GM19455 (cell line): ENCODE data around the gene FOXN3.
"Not testable (repeated sequence)": the region's sequence is repeated elsewhere in the genome, so short reads cannot be mapped to it uniquely, and the experiment has no call there.

Experiments
- ATAC-seq: cut with Tn5 transposase; IDR thresholded peaks from one replicate; pipeline ENCODE4 v1.9.1; 2021; ENCODE audit not compliant: unreplicated experiment

FOXN3 gene

DNA sequence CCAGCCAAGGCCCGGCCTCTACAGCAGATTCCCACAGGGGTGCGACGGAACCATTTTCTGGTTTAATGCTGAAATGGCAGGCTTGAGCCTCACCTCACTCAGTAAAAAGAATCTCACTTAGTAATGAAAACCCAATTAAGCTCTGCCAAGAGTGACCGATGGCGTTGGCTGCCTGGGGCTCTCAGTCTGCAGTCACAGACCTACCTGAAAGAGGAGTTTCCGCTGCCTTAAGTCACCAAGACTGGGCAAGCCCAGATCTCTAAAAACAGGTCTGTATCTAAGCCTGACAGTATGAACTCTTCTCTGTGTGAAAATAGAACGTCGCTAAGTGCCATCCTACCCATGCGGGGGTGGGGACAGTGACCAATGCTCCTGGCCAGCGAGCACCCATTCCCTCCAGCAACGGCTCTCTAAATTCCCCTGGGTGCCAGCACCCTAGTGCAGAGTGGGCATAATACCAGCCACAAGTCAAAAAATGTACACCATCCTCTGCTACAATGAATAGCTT lies 107.3 kb downstream of the FOXN3 start:
- peak; percentile 28 for ATAC-seq

DNA sequence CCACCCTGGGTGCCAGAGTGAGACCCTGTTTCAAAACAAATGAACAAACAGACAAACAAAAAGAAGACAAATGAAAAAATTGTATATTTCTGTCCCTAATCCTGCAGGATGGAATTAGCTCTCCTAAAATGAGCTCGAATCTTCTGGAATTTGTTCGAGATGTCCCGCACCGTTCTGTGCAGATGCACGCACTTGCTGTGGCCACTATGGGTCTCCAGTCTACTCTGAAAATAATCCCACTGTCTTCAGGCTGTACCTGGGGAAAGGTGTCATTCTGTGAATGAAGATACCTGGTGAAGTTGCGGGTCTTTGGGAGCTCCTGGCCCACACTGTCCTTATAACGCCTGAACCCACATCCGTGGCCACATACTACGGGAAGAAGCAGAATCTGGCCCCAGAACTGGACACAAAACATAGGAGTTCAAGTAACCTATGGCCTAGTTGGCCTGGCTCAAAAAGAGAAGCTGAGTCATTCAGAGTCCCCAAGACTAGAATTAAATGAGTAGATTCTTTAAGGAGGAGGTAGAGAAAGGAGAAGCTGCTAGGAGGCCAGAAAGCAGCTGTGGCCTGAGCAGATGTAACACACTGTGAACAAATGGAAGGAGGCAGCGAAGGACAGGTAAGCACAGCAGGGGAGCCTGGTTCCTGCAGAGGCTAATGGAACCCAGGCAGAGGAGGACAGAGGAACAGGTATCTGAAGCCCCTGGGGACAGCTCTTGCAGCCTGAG lies 108.6 kb downstream of the FOXN3 start:
- peak; percentile 43 for ATAC-seq

DNA sequence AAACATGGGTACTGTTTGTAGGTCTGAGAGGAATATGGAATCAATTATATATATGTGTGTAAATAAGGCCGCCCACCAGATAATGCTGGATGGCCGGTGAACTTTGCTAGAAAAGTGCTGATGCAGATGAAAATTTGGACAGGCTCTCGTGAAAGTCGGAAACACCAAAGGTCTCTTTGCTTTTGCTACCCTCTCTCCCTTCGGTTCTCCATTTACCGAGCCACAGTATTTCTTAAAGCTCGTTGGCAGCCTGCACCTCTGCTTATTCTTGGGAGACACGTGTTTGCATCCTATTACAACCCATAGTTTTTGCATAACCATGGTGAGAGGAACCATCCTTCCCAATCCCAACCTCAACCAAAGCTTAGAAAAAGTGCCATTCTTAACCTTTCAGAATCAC lies 109.6 kb downstream of the FOXN3 start:
- no peak for ATAC-seq

DNA sequence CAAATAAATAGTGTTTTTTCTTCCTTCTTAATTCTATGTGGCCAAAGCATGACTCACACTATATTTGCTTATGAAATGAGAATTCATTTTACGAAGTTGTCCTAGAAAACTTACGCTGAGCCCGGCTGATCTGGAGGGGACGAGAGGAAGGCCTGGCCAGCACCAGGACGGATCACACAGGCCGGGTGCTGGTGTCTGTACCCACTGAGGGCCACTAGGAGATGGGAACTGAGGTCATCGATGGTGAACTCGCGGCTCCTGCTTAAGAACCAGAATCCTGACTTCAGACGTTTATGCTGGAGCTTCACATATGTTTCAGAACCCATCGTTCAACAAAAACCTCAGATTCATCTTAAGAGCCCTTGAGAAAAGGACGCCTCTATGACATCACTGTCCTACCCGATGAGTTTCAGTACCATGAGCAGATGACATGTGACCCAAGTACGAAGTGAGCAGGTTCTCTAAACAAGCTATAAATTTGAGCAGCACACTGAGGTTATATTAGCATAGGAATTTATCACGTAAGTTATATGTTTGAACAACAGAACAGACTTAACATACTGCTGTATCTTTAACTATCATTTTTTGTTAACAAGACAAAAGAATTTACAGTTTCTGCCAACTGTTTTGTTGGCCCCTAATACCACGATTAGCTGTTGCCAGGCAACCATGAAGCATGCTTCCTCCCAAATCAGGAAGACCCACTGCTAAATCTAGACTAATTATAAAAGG lies 111.9 kb downstream of the FOXN3 start:
- peak; percentile 37 for ATAC-seq

DNA sequence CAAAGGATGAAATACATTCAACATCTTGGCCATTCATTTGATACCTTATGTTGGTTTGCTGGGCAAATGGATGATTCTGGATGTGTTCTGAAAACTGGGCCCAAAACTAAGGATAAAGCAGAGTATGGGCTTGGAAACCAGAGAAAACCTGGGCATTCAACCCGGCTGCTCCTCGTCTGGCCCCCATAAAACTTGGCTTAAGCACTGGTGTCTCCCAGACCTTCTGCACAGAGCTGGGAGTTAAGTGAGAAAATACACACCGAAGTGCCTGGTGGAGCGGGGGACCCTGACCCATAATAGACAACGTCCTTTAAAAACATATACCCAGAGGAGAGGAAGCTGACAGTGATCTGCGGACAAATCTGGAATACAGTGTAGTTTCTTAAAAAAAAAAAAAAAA lies 112.5 kb downstream of the FOXN3 start:
- ATAC-seq, result no peak

DNA sequence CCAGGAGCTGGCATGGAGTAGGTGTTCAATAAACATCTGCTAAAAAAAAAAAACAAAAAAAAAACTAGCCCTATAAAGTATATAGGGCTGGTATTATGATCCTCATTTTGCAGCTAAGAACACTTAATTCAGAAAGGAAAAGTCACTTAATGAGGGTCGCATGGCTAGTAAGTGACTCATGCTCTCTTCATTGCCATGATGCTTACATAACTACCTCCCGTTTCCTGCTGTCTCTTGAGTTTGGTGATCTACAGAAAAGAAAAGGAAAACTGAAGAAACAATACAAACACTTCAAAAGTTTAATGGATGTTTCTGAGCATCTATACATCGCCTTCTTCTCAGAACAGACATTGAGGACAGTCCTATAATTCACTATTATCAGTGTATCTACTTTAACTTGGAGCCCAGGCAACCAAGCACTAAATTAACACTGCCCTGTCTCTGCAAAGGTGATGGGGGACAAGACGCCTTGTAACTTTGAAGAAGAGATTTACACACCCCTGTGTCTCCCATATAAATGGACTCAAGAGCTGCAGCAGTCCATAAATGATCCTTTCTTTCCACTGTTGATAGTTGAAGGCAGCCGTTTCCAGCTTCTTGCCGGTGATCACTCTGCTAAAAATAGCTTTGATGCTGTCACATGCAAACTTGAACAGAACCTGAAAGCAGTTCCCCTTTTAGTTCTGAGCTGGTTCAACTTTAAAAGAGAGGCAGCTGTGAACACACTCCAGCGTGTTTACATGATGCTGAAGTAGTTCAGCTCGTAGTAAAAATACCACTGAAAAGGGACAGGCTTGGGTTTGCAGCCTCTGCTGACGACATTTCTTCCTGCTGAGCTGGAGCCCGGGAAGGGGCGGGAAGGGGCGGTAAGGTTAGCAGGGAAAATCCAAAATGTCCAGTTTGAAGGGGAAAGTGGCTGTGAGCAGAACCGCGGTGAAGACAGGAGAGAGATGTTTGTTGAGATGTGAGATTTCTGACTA lies 113.3 kb downstream of the FOXN3 start:
- ATAC-seq, result peak; percentile 55

DNA sequence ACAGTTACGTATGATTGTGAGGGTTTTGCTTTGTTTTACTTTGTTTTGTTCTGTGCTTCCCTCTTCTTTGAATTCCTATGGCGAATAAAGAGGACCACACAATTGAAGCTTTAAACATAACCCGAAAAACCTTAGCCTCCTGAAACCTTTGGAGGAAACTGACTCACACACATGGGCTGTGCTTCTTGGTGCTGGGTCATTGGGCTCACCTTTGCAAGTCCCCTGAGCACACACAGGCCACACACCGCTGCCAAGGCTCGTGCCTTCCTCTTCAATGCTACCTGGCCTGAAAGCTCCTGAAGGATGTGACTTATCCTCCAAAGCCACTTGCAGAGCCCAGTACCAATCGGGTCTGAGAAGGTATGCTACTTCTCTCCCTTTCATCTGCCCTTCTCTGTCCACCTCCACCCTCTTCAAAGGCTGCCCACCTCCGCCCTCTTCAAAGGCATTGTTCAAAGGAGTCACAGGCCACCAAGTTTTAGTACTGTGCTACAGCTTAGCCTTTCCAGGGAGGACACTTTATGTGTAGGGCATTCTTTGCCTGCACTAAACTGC lies 114.6 kb downstream of the FOXN3 start:
- ATAC-seq, result no peak

DNA sequence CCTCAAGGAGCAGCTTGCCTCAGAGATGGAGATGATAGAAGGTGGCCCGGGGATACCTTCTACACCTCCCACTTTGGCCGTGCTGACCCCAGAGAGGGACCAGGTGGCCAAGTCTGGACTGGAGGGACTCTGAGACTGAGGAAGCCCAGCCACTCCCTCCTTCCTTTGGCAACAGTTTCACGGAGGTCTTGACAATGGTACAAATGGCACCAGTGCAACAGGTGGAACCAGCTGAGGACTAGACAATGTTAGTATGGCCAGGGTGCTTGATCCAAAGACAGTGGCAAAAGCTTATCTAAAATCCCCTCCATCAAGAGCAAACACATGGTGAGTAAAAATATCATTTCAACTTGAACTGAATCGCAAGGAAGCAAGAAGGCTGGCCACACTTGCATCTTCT lies 117.4 kb downstream of the FOXN3 start:
- no peak for ATAC-seq

DNA sequence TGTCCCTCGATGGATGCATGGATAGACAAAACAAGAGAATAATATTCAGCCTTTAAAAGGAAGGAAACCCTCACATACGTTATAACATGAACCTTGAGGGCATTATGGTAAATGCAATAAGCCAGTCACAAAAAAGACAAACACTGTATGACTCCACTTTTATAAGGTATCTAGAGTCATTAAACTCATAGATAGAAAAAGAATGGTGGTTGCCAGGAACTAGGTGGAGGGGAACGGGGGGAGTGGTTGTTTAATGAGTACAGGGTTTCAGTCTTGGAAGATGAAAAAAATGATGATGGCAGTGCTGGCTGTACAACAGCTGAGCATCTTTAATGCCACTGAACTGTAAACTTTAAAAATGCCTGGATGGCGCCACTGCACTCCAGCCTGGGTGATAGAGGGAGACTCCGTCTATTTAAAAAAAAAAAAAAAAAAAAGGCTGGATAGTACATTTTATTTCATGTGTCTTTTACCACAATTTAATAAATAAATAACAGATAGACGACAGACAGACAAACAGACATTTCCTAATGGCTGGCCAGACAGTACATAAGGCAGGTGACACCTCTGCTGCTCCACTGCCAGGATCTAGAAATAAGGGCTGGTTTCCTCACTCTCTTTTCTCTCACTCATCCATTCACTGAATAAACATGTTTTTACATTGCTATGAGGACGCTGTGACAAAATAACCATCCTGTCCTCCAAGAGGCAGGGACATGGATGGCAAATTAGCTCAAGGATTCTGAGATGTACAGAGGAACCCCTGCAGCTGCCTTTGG lies 118.8 kb downstream of the FOXN3 start:
- ATAC-seq, result no peak

DNA sequence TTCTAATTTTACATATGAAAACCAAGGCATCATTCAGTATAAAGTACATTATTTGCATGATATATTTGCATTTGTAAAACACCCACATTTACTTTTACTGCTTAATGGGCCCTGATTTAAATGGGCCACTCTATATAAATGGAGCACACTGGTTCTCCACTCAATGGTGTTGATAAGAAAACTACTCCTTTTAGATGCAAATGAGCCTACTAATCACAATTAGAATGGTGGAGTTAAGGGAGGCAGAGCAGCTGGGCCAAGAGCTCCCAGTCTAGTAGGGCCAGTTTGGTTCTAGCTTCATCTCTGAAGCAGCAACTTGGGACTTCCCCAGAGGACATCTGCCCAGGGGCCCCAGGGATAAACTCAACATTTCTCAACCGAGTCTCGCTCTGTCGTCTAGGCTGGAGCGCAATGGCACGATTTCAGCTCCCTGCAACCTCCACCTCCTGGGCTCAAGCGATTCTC lies 120.7 kb downstream of the FOXN3 start:
- peak; percentile 70 for ATAC-seq

DNA sequence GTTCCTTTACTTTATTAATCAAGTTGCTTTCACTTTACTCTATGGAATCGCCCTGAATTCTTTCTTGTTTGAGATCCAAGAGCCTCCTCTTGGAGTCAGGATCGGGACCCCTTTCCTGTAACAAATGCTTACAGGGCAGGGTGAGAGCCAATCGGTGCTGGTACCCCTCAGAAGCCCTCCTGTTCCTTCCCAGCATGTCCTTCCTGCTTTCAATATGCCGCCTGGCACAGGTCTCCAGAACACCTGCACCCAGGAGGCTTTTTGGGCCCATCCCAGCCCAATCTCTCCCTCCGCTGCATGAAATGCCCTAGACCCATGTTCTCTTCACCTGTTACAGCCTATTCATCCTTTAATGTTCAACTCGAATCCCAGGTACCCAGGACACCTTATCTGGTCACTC lies 122.2 kb downstream of the FOXN3 start:
- ATAC-seq, result no peak

DNA sequence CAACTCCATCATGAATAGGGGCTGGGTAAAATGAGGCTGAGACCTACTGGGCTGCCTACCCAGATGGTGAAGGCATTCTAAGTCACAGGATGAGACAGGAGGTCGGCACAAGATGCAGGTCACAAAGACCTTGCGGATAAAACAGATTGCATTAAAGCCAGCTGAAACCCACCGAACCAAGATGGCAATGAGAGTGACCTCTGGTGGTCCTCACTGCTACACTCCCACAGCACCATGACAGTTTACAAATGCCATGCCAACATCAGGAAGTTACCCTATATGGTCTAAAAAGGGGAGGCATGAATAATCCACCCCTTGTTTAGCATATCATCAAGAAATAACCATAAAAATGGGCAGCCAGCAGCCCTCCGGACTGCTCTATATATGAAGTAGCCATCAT lies 122.6 kb downstream of the FOXN3 start:
- not testable (repeated sequence) for ATAC-seq

DNA sequence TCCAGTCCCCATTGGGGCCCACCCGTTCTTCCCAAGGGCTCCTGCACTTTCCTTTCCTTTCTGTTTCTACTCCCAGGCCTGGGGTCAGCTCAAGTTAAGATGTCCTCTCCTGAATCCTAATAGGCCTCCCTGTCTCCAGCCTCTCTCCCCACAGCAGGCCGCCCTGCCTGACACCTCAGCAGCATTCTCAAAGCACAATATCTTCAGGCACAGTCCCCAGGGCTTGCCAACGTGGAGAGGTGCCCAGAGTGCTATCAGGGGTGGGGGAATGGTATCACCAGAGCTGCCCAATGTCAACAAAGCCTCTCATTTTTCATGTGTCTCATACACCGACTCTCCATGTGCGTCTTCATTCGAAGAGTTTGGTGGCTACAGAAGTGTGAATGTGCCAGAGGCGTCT lies 123.0 kb downstream of the FOXN3 start:
- no peak for ATAC-seq

DNA sequence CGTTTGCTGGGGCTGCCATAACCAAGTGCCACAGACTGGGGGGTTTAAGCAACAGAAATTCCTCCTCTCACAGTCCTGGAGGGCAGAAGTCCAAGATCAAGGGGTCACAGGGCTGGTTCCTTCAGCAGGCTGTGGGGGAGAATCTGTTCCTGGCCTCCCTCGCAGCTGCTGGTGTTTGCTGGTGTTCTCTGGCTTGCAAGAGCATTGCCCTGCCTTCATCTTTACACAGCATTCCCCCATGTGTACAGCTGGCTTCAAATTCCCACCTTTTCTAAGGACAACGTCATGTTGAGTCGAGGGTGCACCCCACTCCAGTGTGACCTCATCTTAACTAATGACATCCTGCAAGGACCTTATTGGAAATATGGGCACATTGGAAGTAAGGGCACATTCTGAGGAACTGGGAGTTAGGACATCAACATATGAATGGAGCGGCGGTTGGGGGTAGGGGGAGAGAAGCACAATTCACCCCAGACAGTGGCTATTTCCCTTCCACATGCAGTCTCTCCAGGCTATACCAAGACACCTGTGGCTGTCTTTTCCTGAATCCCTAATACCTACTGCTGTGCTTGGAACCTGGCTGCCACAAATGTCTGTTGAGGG lies 123.6 kb downstream of the FOXN3 start:
- no peak for ATAC-seq

DNA sequence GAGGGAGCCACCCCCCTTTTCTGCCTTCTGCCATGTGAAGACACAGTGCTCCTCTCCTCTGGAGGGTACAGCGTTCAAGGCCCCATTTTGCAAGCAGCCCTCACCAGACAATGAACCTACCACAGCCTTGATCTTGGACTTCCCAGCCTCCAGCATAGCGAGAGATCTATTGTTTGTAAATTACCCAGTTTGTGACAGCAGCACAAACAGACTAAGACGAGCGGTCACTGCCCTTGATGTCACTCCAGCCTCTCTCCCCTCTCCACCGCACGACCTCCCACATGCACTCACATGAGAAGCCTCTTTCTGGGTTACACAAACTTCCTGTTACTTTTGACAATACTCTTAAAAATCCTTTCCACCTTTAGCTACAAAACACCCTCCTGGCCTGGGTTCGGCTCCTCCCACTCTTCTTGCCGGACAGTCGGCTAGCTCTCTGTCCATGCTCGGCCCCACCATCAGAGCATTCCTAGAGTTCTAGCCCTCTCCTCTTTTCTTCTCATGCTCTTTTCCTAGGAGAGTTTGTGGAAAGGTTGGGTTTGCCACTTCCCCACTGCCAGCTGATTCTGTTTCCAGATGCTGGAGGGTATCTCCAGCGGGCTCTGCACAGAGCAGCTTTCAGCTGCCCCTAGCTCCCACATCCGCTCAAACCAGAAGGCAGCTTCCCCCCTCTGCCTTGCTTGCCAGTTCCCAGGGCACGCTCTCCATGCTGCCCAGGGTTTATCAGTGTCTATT lies 124.3 kb downstream of the FOXN3 start:
- no peak for ATAC-seq

DNA sequence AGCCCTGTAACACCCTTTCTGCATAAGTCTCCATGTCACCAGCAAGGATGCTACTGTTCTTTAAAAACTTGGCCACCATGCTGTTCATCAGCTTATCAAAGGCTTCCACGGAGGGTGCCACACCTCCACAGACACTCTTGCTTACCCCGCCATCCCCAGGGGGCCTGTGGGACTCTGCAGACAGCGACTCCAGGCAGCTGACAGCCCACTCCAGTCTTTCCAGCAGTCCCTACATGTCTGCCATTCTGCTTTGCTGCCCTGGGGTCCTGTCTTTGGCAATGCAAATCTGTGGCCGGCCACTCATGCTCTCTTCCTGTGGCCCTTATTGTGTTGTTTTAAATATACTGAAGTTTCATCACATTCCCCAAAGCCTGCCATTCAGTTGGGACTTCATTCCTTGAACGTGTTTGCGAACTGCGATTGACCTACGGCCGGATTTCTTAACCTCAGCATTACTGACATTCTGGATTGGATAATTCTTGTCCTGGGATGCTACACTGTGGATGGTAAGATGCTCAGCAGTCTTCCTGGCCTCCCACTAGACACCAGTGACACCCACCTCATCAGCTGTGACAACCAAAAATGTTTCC lies 125.6 kb downstream of the FOXN3 start:
- ATAC-seq, result no peak

DNA sequence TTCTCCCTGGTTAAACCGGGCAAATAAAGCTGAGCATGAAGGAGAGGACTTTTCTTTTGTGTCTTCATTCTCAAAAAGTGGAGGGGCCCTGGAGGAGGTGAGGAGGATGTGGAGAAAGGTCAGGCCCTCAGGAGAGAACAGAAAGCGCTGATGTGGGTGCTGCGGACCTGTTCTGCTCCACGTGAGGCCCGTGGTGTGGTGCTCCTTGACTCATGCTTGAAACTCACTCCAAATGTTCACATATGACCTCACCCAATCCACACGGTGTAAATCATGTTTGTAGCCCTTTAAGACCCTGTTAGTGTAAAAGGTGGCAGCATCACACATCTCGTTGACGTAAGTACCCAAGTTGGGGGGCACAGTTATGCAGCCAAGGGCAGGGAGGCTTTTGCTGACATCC lies 126.2 kb downstream of the FOXN3 start:
- ATAC-seq, result no peak

DNA sequence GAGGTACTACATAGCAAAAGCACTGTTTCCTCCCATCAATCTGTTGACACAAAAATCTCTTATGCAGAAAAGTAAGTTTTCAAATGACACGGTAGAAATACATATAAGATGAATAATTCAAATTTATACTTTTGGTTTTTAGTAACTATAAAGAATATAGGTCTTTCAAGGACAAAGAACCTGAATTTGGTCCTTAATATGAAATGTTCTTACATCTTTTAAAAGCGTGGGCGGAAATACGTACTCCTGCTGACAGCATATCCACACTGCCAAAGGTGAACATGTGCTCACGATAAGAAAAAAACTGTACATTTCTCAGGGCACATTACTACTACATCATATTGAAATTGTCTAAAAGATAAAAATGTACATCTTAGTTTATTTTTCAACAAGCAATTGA lies 127.6 kb downstream of the FOXN3 start:
- ATAC-seq, result no peak

DNA sequence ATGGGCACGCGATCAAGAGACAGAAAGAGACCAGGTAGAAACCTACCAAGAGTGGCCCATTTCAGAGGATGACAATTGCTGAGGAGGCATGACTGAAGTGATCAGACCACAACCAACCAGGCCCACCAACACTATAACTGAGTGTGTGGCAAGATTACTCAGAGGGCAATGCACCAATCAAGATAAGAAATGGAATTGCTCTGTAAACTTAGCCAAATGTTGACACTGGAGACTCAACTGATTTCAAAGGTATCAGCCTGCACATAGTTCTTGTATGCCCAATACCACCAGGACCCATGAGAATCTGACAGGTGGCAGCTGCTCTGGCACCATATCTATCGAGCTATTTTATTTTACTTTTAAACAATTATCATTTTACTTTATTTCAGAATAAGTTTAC lies 128.9 kb downstream of the FOXN3 start:
- ATAC-seq, result no peak
